H54 (cell line): Measurements from ENCODE around the gene LSS.

Experiments
- DNase-seq: peaks from one replicate; pipeline ENCODE4 v3.0.0; 2011; ENCODE audit warnings: low spot score, mixed read lengths; ENCODE audit not compliant: insufficient read length
- FAIRE-seq: peaks from 3 replicates; lab custom pipeline; 2011; peaks lifted over from hg19 to GRCh38; lab: Jason Lieb, UNC
- POLR2A ChIP-seq: IDR thresholded peaks from 2 replicates; pipeline ENCODE4 v1.6.1; 2011; ENCODE audit warnings: low read depth, mild to moderate bottlenecking, low read length

The LSS gene

GRCh38 chr21:46163380-46163779 lies 65.2 kb downstream of the LSS start:
- FAIRE-seq, result no peak
- TF ChIP-seq POLR2A, result no peak

GRCh38 chr21:46161633-46162592 lies 66.7 kb downstream of the LSS start:
- no peak for FAIRE-seq
- TF ChIP-seq POLR2A, result no peak
- no peak for DNase-seq

More at GRCh38 chr21:46163380-46163779, 65.2 kb downstream of the LSS start:
- DNase-seq, result no peak

GRCh38 chr21:46160907-46161632 lies 67.5 kb downstream of the LSS start:
- DNase-seq (no peak), FAIRE-seq (no peak)
- TF ChIP-seq POLR2A, result no peak

GRCh38 chr21:46160657-46160906 lies 68.0 kb downstream of the LSS start:
- no peak for TF ChIP-seq POLR2A
- FAIRE-seq (no peak), DNase-seq (no peak)

- DNase-seq, result no peak
- FAIRE-seq, result no peak
- no peak for TF ChIP-seq POLR2A
Observed at GRCh38 chr21:46159841-46160656, 68.5 kb downstream of the LSS start.

GRCh38 chr21:46159390-46159789 lies 69.2 kb downstream of the LSS start:
- no peak for DNase-seq

GRCh38 chr21:46158666-46159300 lies 69.8 kb downstream of the LSS start:
- DNase-seq (no peak), FAIRE-seq (no peak)
- TF ChIP-seq POLR2A, result no peak

More at GRCh38 chr21:46159390-46159789, 69.2 kb downstream of the LSS start:
- no peak for FAIRE-seq
- TF ChIP-seq POLR2A, result no peak

- FAIRE-seq, result no peak
- TF ChIP-seq POLR2A, result no peak
- DNase-seq, result no peak
Observed at GRCh38 chr21:46157987-46158451, 70.6 kb downstream of the LSS start.

GRCh38 chr21:46157396-46157986 lies 71.1 kb downstream of the LSS start:
- no peak for FAIRE-seq
- no peak for TF ChIP-seq POLR2A
- DNase-seq, result no peak

- TF ChIP-seq POLR2A, result no peak
- DNase-seq (no peak), FAIRE-seq (no peak)
Observed at GRCh38 chr21:46156678-46157077, 71.9 kb downstream of the LSS start.

GRCh38 chr21:46156378-46156645 lies 72.3 kb downstream of the LSS start:
- DNase-seq (no peak), FAIRE-seq (no peak)
- no peak for TF ChIP-seq POLR2A

- no peak for FAIRE-seq
- TF ChIP-seq POLR2A, result no peak
- no peak for DNase-seq
Observed at GRCh38 chr21:46155514-46156377, 72.8 kb downstream of the LSS start, which contains the start of gene FTCD. TSS of gene FTCD (minus strand) at chr21:46155579. CDS start at chr21:46155523, 56 bp downstream.
